Islet of Langerhans (tissue), 1 donor: Measurements from ENCODE around the gene EXOC4.
A peak's percentile ranks its signal among the peaks of the same experiment; 100 is the strongest.
"Not testable (repeated sequence)": the region's sequence is repeated elsewhere in the genome, so short reads cannot be mapped to it uniquely, and the experiment has no call there.

Source experiments
- FAIRE-seq: peaks from one replicate; lab custom pipeline; 2011; peaks lifted over from hg19 to GRCh38; lab: Jason Lieb, UNC

The EXOC4 gene

DNA sequence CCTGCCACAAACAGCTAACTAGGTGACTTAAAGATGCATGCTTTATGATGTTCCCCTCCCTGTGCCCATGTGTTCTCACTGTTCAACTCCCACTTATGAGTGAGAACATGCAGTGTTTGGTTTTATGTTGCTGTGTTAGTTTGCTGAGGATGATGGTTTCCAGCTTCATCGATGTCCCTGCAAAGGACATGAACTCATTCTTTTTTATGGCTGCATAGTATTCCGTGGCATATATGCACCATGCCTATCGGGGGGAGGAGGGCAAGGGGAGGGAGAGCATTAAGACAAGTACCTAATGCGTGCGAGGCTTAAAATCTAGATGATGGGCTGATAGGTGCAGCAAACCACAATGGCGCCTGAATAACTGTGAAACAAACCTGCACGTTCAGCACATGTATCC lies 741.2 kb downstream of the EXOC4 start:
- not testable (repeated sequence) for FAIRE-seq

- no peak for FAIRE-seq
These were observed 744.6 kb downstream of the EXOC4 start for GRCh38 chr7:133997463-133997862.

GRCh38 chr7:133999178-133999577 lies 746.3 kb downstream of the EXOC4 start:
- FAIRE-seq = no peak

GRCh38 chr7:134004829-134005505 lies 752.1 kb downstream of the EXOC4 start:
- FAIRE-seq = no peak

GRCh38 chr7:134009314-134010110 lies 756.6 kb downstream of the EXOC4 start:
- FAIRE-seq = no peak

DNA sequence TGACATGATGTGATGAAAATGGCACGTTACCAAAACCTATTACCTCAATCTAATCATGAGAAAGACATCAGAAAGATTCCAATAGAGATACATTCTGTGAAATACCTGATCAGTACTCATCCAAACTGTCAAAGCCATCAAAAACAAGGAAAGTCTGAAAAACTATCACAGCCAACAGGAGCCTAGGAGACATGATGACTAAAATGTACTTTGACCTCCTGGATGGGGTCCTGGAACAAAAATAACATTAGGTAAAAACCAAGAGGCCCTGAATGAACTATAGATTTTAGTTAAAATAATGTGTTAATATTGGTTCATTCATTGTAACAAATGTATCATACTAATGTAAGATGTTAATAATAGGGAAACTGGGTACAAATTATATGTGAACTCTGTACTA lies 760.4 kb downstream of the EXOC4 start:
- FAIRE-seq = no peak

DNA sequence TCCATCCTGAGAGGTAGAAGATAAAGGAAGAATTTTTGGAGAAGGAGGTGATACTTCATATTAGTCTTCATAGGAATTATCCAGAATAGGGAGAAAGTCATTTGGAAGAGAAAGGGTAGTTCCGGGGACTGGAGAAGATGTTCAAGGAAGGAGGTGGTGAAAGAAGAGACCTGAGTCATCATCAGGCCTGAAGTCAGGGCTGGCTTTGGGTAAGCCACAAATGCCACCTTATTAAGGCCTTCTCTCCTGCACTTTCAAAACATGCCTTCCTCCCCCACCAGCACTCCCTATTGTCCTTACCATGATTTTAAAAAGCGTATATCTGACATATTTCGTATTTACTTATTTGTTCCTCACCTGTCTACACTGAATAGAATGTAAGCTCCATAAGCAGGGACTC lies 762.1 kb downstream of the EXOC4 start:
- FAIRE-seq = no peak

GRCh38 chr7:134016223-134016941 lies 763.5 kb downstream of the EXOC4 start:
- peak; percentile 78 for FAIRE-seq

DNA sequence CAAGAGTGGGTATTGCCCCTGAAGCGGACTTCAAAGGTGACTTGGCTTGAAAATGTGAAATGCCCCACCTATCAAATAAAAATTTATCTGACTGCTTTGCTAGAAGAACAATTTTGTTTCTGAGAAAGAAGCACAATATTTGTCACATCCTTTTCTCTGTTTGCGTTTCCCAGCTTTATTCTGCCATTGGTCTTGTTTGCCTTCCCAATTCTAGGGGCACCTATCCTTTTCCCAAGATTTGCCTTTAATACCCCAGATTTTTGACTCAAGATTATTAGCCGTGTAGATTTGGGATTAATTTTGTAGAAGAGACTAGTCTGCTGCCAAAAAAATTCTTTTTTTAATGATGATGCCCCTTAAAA lies 764.0 kb downstream of the EXOC4 start:
- no peak for FAIRE-seq

- FAIRE-seq = no peak
These were observed 765.4 kb downstream of the EXOC4 start for GRCh38 chr7:134018306-134018705.

- FAIRE-seq = no peak
These were observed 766.4 kb downstream of the EXOC4 start for GRCh38 chr7:134019251-134019650.

DNA sequence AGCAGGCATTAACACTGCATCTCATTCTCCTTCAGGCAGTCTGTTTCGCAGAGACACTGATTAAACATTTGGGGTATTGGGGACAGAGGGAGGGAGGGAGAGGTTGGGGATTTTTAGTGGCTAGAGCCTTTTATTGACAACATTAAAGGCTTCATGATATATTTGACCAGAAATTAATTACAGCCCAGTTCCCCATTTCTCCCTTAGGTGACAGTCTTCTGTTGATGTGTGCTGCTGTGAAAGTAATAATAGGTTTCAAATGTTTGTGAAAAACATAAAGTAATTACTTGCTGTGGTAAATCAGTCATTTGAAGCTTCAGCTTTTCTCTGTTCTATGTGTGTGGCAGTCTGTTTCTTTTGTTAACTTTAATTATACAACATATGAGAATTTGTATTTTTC lies 769.0 kb downstream of the EXOC4 start:
- FAIRE-seq = no peak

DNA sequence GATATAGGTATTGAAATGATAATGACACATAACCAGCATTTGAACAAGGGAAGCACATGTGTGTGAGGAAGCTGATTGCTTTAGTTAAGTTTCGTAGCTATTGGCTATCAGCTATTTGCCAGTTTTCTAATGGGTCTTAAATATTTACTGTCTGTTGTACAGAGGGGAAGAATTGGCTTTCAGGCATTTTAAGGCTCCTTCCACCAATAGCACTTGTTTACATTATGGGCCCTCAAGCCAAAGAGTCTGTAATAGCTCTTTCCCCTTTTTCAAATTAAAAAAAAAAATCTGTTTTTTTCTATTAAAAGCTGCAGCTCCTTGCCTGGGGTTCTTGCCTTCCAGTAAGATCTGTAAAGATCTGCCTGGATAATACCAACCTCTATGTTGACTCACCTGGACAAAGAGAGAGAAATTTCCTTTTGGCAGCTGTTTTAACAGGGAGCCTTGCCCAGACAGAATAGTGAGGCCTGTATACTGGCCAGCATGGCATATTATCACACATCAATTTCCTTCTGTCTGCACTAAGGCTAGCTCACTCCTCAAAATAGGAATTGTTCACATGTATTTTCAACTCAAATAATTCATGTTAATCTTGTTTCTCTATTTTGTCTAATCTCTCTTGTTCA lies 769.5 kb downstream of the EXOC4 start:
- no peak for FAIRE-seq

GRCh38 chr7:134024739-134025138 lies 771.9 kb downstream of the EXOC4 start:
- no peak for FAIRE-seq

GRCh38 chr7:134028853-134029252 lies 776.0 kb downstream of the EXOC4 start:
- FAIRE-seq = no peak

DNA sequence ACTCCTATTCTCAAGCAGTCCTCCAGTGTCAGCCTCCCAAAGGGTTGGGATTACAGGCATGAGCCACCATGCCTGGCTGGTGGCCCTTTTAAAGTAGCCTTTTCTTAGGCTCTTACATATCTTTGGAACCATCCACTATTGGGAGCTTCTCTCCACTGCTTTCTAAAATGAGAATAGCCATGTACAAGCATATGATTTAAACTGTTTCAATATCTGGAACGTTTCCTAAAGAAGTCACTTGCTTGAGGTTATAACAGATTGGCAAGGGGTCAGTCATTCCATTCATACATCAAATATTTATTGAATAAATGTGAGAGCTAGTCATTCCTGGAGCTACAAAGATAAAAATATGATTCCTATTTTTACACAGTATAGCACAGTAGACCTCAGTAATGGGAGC lies 776.9 kb downstream of the EXOC4 start:
- FAIRE-seq = no peak

- FAIRE-seq = no peak
These were observed 777.6 kb downstream of the EXOC4 start for GRCh38 chr7:134030460-134030865.

GRCh38 chr7:134031835-134032617 lies 779.1 kb downstream of the EXOC4 start:
- no peak for FAIRE-seq

DNA sequence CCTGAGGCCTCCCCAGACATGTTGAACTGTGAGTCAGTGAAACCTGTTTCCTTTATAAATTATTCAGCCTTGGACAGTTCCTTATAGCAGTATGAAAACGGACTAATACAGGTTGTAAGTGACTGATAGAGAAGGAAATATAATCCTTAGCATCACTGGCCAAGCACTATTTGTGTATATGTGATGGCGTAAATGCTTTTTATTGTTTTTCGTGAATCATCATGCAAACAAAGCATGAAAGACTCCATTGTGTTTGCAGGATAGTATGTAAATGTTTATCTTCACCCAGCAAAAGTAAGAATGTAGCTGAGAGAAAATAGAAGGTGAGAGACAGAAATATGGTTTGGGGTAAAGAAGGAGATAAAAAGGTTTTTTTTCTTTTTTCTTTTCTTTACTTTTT lies 781.8 kb downstream of the EXOC4 start:
- no peak for FAIRE-seq

DNA sequence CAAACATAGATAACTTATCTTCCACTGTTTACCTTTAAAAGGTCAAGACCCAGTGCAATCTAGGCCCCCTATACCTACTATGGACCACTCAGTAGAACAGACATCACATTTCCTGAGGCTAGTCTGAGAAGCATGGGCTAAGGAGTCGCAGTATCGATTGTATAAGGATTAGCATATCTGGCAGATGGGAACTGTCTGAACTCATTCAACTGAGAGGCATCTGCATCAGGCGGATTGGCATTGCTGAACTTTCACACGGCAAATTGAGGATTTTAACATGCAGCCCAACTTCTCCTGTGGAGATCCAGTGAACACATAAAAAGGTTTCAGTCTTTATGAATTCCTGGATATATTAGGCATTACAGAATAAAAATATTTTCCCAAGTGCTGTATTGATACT lies 785.1 kb downstream of the EXOC4 start:
- no peak for FAIRE-seq

DNA sequence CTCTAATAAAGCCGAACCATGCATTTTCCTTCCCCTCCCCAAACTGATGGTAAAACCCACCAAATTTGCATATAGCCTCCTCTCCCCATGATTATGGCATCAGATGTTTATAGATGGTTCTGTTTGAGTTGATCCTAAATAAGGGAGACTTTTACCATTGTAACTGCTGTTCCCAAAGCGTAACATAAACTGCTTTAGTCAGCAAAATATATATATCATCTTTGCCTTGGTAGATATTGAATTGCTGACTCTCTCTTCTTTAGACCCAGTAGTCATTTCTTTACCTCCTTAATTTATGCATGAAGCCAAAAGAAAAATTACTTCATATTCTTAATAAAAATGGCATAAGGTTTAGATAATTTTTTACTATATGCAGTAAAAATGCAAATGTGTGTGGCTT lies 788.1 kb downstream of the EXOC4 start:
- no peak for FAIRE-seq

DNA sequence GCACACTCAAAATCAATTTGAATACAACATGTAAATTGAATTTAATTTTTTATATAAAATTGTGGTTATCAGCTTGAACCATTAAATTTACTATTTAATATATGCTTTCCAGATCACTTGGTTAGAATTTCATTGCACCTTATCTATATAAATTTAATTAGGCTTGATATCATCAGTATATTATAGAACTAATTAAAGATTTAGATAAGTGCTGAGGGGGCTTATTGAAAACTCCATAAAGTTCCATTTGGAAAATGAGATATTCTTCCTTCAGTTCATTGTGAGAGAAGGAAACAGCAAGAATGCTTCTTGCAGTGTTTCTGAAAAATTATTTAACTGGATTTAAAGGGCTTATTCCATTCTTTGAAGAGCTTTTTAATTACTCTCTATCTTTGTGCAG lies 788.6 kb downstream of the EXOC4 start:
- no peak for FAIRE-seq
